GM23338 (cell line): ENCODE data around the gene RFX7. TPM values are rescaled to one million over a fixed set of nuclear protein-coding genes. Genes with fewer than 3 reads are reported as not detected.

Experiments
- ATAC-seq: fragments of 200-7000 bp; cut with Tn5 transposase; 3 replicates; pipeline ENCODE4 v1.9.1; 2020
- DNase-seq: peaks from one replicate; pipeline ENCODE4 v3.0.0-alpha.2; 2015; ENCODE audit warnings: low spot score
- H2AFZ ChIP-seq: fragments of 200-600 bp; sonication (generic); 2 replicates; pipeline ENCODE4 v1.8.0; 2016; ENCODE audit warnings: antibody characterized with exemption, mild to moderate bottlenecking, moderate library complexity
- H3F3A ChIP-seq: fragments of 200-600 bp; sonication (generic); replicated peaks from 2 replicates; pipeline ENCODE4 v1.8.0; 2017; ENCODE audit warnings: antibody characterized with exemption, mixed run types, low read depth
- H3K27ac ChIP-seq: fragments of 200-600 bp; sonication (generic); 2 replicates; pipeline ENCODE4 v1.6.1; 2016; ENCODE audit warnings: low read depth
- H3K27me3 ChIP-seq: fragments of 200-600 bp; sonication (generic); 2 replicates; pipeline ENCODE4 v1.8.0; 2016; ENCODE audit warnings: mild to moderate bottlenecking, mixed run types, moderate library complexity; ENCODE audit not compliant: insufficient read depth
- H3K36me3 ChIP-seq: fragments of 200-600 bp; sonication (generic); 2 replicates; pipeline ENCODE4 v1.8.0; 2016; ENCODE audit warnings: mild to moderate bottlenecking; ENCODE audit not compliant: insufficient read depth
- H3K4me1 ChIP-seq: fragments of 200-600 bp; sonication (generic); 2 replicates; pipeline ENCODE4 v1.8.0; 2016; ENCODE audit warnings: mild to moderate bottlenecking, moderate library complexity; ENCODE audit not compliant: insufficient read depth
- H3K4me2 ChIP-seq: fragments of 200-600 bp; sonication (generic); 2 replicates; pipeline ENCODE4 v1.7.1; 2017; ENCODE audit warnings: mixed run types
- H3K4me3 ChIP-seq: fragments of 200-600 bp; sonication (generic); 2 replicates; pipeline ENCODE4 v1.6.1; 2016; ENCODE audit warnings: mixed run types
- H3K79me2 ChIP-seq: fragments of 200-600 bp; sonication (generic); replicated peaks from 2 replicates; pipeline ENCODE4 v1.8.0; 2017; ENCODE audit warnings: mild to moderate bottlenecking; ENCODE audit not compliant: insufficient read depth
- H3K9me2 ChIP-seq: fragments of 200-600 bp; sonication (generic); 2 replicates; pipeline ENCODE4 v1.8.0; 2017; ENCODE audit not compliant: insufficient read depth
- H4K20me1 ChIP-seq: fragments of 200-600 bp; sonication (generic); replicated peaks from 2 replicates; pipeline ENCODE4 v1.8.0; 2017; ENCODE audit warnings: mild to moderate bottlenecking; ENCODE audit not compliant: insufficient read depth
- H3K27ac Mint-ChIP-seq: 2 replicates; pipeline ENCODE4 v1.8.0; 2020; ENCODE audit warnings: inconsistent platforms, mild to moderate bottlenecking, moderate library complexity, mixed read lengths
- H3K27me3 Mint-ChIP-seq: 3 replicates; pipeline ENCODE4 v1.8.0; 2022; ENCODE audit warnings: low read depth, mild to moderate bottlenecking, moderate library complexity, mixed read lengths, inconsistent platforms; ENCODE audit not compliant: insufficient read depth, poor library complexity
- H3K36me3 Mint-ChIP-seq: 3 replicates; pipeline ENCODE4 v1.8.0; 2021; ENCODE audit warnings: low read depth, mild to moderate bottlenecking, inconsistent platforms, moderate library complexity, mixed read lengths
- H3K4me1 Mint-ChIP-seq: 3 replicates; pipeline ENCODE4 v1.8.0; 2020; ENCODE audit warnings: mild to moderate bottlenecking, inconsistent platforms, mixed read lengths
- H3K4me3 Mint-ChIP-seq: 3 replicates; pipeline ENCODE4 v1.8.0; 2021; ENCODE audit warnings: moderate library complexity, mild to moderate bottlenecking, inconsistent platforms, mixed read lengths
- H3K9me3 Mint-ChIP-seq: 3 replicates; pipeline ENCODE4 v1.8.0; 2020; ENCODE audit warnings: moderate library complexity, mild to moderate bottlenecking, inconsistent platforms, mixed read lengths
- CTCF ChIP-seq, 2 experiments: fragments of 200-600 bp in 1 of 2; sonication (generic) in 1 of 2; conservative IDR thresholded peaks; 2 replicates each; pipeline versions ENCODE4 v1.5.1 to v1.6.1; 2016 to 2017; ENCODE audit warnings: antibody characterized with exemption in 2 of 2, low read depth in 2 of 2, mild to moderate bottlenecking in 2 of 2, moderate library complexity in 1 of 2
- EZH2phosphoT487 ChIP-seq: fragments of 200-600 bp; sonication (generic); IDR thresholded peaks from one replicate; pipeline ENCODE4 v1.8.1; 2018; ENCODE audit warnings: antibody characterized with exemption; ENCODE audit not compliant: unreplicated experiment
- JUNB ChIP-seq: IDR thresholded peaks from one replicate; pipeline ENCODE4 v1.6.1; 2016; ENCODE audit warnings: antibody characterized with exemption; ENCODE audit not compliant: unreplicated experiment
- NANOG ChIP-seq: IDR thresholded peaks from 2 replicates; pipeline ENCODE4 v1.6.1; 2016; ENCODE audit warnings: antibody characterized with exemption, borderline replicate concordance
- ZNF462 ChIP-seq: fragments of 250-450 bp; sonication (Bioruptor Pico); IDR thresholded peaks from 2 replicates; pipeline ENCODE4 v1.5.0; 2020; ENCODE audit warnings: mild to moderate bottlenecking, moderate library complexity
- polyA plus RNA-seq: library from polyadenylated mRNA; unstranded; fragments of >200 nt; fragmentation: Nextera tagmentation; extraction: Ambion mirVana; gene quantifications from 2 replicates; pipeline ENCODE4 v1.2.1, GENCODE V29; 2016
- total RNA-seq: library from RNA; depleted of rRNA; stranded (reverse); fragments of >200 nt; shearing (Covaris generic); gene quantifications from 2 replicates; pipeline ENCODE4 v1.2.3, GENCODE V29; 2014
- TF ChIP-seq, protein P1 (sequence below): IDR thresholded peaks from 2 replicates; pipeline ENCODE4 v1.6.1; 2016; ENCODE audit warnings: antibody characterized with exemption

RFX7 gene
- total and polyA plus RNA-seq, 2 experiments from 2014 or later = 17.6 to 33.6 TPM

DNA sequence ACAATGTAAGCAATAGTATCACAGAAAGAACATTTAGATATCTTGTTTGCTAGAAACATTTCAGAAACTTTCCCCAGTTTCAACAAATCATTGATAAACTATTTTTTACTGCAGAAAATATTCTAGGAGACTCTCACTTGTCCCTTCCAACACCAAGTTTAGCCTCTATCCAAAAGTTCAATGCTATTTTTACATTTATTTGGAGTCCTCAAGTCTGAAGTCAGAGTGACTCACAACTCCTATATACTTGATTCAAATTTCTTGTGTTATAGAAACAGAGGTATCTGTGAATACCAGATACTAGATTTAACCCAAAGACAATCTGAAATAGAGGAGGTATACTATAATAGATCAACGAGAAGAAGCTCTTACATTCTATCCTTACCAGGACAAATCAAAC lies 49.6 kb downstream of the RFX7 start (continued):
- TF ChIP-seq ZNF462 (CRISPR knock-in tag) (no peak), EZH2phosphoT487 (no peak)
- TF ChIP-seq, protein P1, sequence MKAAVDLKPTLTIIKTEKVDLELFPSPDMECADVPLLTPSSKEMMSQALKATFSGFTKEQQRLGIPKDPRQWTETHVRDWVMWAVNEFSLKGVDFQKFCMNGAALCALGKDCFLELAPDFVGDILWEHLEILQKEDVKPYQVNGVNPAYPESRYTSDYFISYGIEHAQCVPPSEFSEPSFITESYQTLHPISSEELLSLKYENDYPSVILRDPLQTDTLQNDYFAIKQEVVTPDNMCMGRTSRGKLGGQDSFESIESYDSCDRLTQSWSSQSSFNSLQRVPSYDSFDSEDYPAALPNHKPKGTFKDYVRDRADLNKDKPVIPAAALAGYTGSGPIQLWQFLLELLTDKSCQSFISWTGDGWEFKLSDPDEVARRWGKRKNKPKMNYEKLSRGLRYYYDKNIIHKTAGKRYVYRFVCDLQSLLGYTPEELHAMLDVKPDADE = no peak

DNA sequence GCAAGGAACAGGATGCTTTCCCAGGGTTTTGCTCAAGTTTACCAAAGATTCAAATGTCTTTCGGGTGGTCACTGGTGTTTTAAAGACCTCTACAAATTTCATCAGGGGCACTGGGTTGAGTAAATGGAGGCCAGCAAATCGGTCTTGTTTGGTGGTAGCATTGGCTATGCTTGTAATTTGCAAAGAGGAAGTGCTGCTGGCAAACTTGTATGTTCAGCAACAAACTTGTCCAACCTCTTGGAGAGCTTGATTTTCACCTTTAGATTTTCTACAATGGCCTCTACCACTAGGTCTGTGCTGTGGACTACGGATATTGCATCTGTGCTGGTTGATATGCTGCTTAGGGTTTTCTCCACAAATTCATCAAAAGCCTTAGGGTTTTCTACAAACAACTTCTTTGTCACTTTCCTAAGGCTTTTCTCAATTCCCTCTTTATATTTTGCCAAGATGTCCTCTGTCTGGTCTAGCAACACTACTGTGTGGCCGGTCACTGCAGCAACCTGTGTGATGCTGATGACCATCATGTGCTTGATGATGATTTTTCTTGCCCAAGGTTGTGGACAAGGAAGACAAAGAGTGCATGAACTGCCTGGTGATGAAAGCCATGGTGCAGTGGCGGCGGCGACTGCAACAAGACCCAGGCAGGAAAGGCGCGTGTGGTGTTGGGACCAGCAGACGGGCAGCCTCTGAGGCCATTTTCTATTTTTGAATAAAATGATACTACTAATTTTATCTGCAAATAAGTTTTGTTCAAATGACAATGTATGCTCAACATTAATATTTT lies 50.8 kb downstream of the RFX7 start:
- Histone ChIP-seq H2AFZ (no peak overlapping the region), H3K79me2 (peaks cover 100% of the 10 kb centered on the region), H3K27me3 (no peaks in the 10 kb centered on the region), H3K27ac (no peak overlapping the region; the same call in none of the 2 replicates), H3K4me3 (no peak overlapping the region), H3K9me2 (no peaks in the 10 kb centered on the region), H3K36me3 (no peaks in the 10 kb centered on the region), H3K4me1 (peaks cover 10% of the 10 kb centered on the region), H3K4me2 (no peak overlapping the region), H3F3A (no peaks in the 10 kb centered on the region), H4K20me1 (peaks cover 39% of the 10 kb centered on the region)
- ATAC-seq (no peak), DNase-seq (no peak)
- TF ChIP-seq NANOG (no peak), EZH2phosphoT487 (no peak), CTCF (conservative IDR thresholded peaks at IDR 0.05; ENCODE audit: low read depth in 2 of 2) (no peak), JUNB (no peak)
- Mint-ChIP-seq H3K27ac (no peak overlapping the region; the same call in 1 of the 2 replicates), H3K9me3 (no peaks in the 10 kb centered on the region), H3K4me3 (no peak overlapping the region), H3K4me1 (peaks cover 19% of the 10 kb centered on the region), H3K27me3 (no peaks in the 10 kb centered on the region), H3K36me3 (no peaks in the 10 kb centered on the region; the same call in 2 of the 3 replicates)
